ENCODE data around the gene KRT33B. TPM values are rescaled to one million over a fixed set of nuclear protein-coding genes. Genes with fewer than 3 reads are reported as not detected.

Gene KRT33B
- total and polyA plus RNA-seq, 2 of the 8 experiments (the other 6 are each of a cell fraction or from before 2014, with no cell fraction given): not detected

DNA sequence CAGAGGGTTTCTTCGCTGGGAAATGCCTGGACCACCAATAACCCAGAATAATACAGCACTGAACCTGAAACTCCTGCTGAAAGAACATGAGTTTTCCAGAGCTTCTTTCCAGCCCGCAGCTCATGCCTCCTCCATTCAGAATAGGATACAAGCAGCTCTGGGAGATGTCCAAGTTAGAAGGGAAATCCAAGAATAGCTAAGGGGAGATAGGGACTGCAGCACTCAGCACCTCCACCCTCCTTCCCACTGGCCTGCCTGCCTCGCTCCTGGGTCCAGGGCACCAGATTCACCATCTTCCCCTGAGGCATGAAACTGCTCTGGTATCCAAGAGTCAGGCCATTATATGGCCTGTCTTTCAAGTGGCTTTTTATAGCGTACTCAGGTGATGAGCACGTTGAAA, 23.7 kb upstream of the KRT33B start:
- Histone ChIP-seq H3K9ac (replicated peaks in 1 of 4; ENCODE audit: extremely low read depth in 1 of 4, low read depth in 3 of 4, low read length in 3 of 4) (no peak overlapping the region), H3K18ac (ENCODE audit: extremely low read depth, low read length) (no peak overlapping the region), H2BK12ac (ENCODE audit: low read depth, low read length) (no peak overlapping the region), H3K23me2 (ENCODE audit: low read depth, low read length) (no peaks in the 10 kb centered on the region), H3K4me1 (replicated peaks in 1 of 4; ENCODE audit: control insufficient read depth in 3 of 4, insufficient read depth in 4 of 4, low read length in 3 of 4) (no peaks in the 10 kb centered on the region), H3K4me2 (ENCODE audit: insufficient read depth in 1 of 2, low read depth in 2 of 2, low read length in 2 of 2) (no peak overlapping the region), H4K5ac (ENCODE audit: insufficient read length, low read depth, low read length) (no peak overlapping the region), H4K91ac (replicated peaks; ENCODE audit: insufficient read length, low read length) (no peak overlapping the region), H3K36me3 (ENCODE audit: control insufficient read depth in 2 of 4, insufficient read depth in 4 of 4, low read length in 3 of 4) (no peaks in the 10 kb centered on the region), H2BK120ac (replicated peaks; ENCODE audit: low read depth, low read length) (no peak overlapping the region), H3K9me3 (ENCODE audit: insufficient read depth in 2 of 2, low read depth in 1 of 2, low read length in 1 of 2) (no peaks in the 10 kb centered on the region), H2BK15ac (ENCODE audit: low read length) (no peak overlapping the region), H3K4me3 (ENCODE audit: extremely low read depth in 1 of 4, insufficient read depth in 2 of 4, low read depth in 3 of 4, low read length in 4 of 4) (no peak overlapping the region), H3K4ac (replicated peaks; ENCODE audit: insufficient read length, low read depth, low read length) (no peak overlapping the region), H3K27me3 (replicated peaks in 1 of 4; ENCODE audit: control insufficient read depth in 3 of 4, extremely low read depth in 1 of 4, insufficient read depth in 3 of 4, low read length in 3 of 4) (no peaks in the 10 kb centered on the region), H3K23ac (ENCODE audit: insufficient read length) (no peak overlapping the region), H3K14ac (ENCODE audit: insufficient read length) (no peak overlapping the region), H3K56ac (replicated peaks; ENCODE audit: insufficient read length, low read depth, low read length) (no peak overlapping the region), H4K8ac (ENCODE audit: extremely low read depth, insufficient read depth, low read length) (no peak overlapping the region), H2BK20ac (ENCODE audit: low read length) (no peak overlapping the region), H2BK5ac (ENCODE audit: low read depth, low read length) (no peak overlapping the region), H2AK5ac (ENCODE audit: low read depth, low read length) (no peak overlapping the region), H3K79me2 (ENCODE audit: control insufficient read depth in 1 of 2, insufficient read depth in 2 of 2, low read length in 2 of 2) (no peaks in the 10 kb centered on the region), H2AFZ (ENCODE audit: low read length) (no peak overlapping the region), H4K20me1 (replicated peaks in 1 of 2; ENCODE audit: control insufficient read depth in 1 of 2, insufficient read depth in 2 of 2, low read length in 2 of 2) (no peaks in the 10 kb centered on the region), H3K79me1 (ENCODE audit: low read depth, low read length) (no peaks in the 10 kb centered on the region), H3K27ac (ENCODE audit: low read depth, low read length) (no peak overlapping the region)
- CTCF ChIA-PET (ENCODE audit: partially characterized antibody): interaction anchor here (0.9 kb wide), 1 partner anchor 156 kb away, joined by 3 read pairs; no protein-coding TSS in a partner anchor
- POLR2A ChIA-PET (ENCODE audit: partially characterized antibody): no interaction called here
- FAIRE-seq (no peak), DNase-seq (ENCODE audit: low read depth in 1 of 2, low spot score in 2 of 2) (no peak)
- no peak for TF ChIP-seq CEBPB (IDR thresholded peaks at IDR 0.05; ENCODE audit: low read depth, low read length)
- no peak for TF ChIP-seq CREB1 (IDR thresholded peaks at IDR 0.05)
- no peak for TF ChIP-seq BRCA1 (IDR thresholded peaks at IDR 0.05; ENCODE audit: low read depth, low read length)
- TF ChIP-seq PHF8 (conservative IDR thresholded peaks at IDR 0.05; ENCODE audit: low read depth, low read length): no peak
- TF ChIP-seq TEAD4 (IDR thresholded peaks at IDR 0.05; ENCODE audit: low read depth, low read length): no peak
- TF ChIP-seq RXRA (IDR thresholded peaks at IDR 0.05; ENCODE audit: insufficient read depth, low read depth, low read length): no peak
- TF ChIP-seq BCL11A (IDR thresholded peaks at IDR 0.05; ENCODE audit: low read depth in 2 of 2, low read length in 2 of 2): no peak
- TF ChIP-seq, protein P1, sequence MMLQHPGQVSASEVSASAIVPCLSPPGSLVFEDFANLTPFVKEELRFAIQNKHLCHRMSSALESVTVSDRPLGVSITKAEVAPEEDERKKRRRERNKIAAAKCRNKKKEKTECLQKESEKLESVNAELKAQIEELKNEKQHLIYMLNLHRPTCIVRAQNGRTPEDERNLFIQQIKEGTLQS (IDR thresholded peaks at IDR 0.05; ENCODE audit: insufficient read depth, low read depth, low read length): no peak
- TF ChIP-seq SIRT6 (IDR thresholded peaks at IDR 0.05; ENCODE audit: low read length): no peak
- TF ChIP-seq TAF1 (IDR thresholded peaks at IDR 0.05; ENCODE audit: low read depth, low read length): no peak
- no peak for TF ChIP-seq MAFK (IDR thresholded peaks at IDR 0.05; ENCODE audit: low read depth, low read length)
- no peak for TF ChIP-seq ZNF274 (IDR thresholded peaks at IDR 0.05; ENCODE audit: borderline replicate concordance, extremely low read depth, low read length)
- TF ChIP-seq, protein P2, sequence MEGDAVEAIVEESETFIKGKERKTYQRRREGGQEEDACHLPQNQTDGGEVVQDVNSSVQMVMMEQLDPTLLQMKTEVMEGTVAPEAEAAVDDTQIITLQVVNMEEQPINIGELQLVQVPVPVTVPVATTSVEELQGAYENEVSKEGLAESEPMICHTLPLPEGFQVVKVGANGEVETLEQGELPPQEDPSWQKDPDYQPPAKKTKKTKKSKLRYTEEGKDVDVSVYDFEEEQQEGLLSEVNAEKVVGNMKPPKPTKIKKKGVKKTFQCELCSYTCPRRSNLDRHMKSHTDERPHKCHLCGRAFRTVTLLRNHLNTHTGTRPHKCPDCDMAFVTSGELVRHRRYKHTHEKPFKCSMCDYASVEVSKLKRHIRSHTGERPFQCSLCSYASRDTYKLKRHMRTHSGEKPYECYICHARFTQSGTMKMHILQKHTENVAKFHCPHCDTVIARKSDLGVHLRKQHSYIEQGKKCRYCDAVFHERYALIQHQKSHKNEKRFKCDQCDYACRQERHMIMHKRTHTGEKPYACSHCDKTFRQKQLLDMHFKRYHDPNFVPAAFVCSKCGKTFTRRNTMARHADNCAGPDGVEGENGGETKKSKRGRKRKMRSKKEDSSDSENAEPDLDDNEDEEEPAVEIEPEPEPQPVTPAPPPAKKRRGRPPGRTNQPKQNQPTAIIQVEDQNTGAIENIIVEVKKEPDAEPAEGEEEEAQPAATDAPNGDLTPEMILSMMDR (IDR thresholded peaks at IDR 0.05; ENCODE audit: control extremely low read depth in 1 of 3, insufficient read depth in 1 of 3, low read depth in 1 of 3, low read length in 3 of 3): no peak
- 79% methylated on average over 5 of the region's 5 CpGs; no CpG with 5 or more reads in 1 of the 2 experiments for WGBS, 2 experiments (ENCODE audit: extremely low coverage in 1 of 2, insufficient coverage in 1 of 2, insufficient read length in 1 of 2, insufficient replicate concordance in 2 of 2, low coverage in 1 of 2, low lambda C conversion rate in 2 of 2, missing lambda C conversion rate in 1 of 2)
